Urinary bladder (tissue), 4 donors: ENCODE measurements around the gene PPP2R2C. TPM values are rescaled to one million over a fixed set of nuclear protein-coding genes. Genes with fewer than 3 reads are reported as not detected.

Source experiments
- DNase-seq: peaks from one replicate; pipeline ENCODE4 v3.0.0-alpha.2; 2015; ENCODE audit errors: extremely low spot score
- H3K27ac ChIP-seq: one replicate; pipeline ENCODE4 v1.5.1; 2013; ENCODE audit warnings: low read depth, mild to moderate bottlenecking, moderate library complexity
- H3K36me3 ChIP-seq: one replicate; pipeline ENCODE4 v1.6.1; 2013; ENCODE audit warnings: mild to moderate bottlenecking, moderate library complexity; ENCODE audit not compliant: insufficient read depth
- H3K4me1 ChIP-seq: one replicate; pipeline ENCODE4 v1.6.1; 2013; ENCODE audit warnings: mild to moderate bottlenecking, moderate library complexity; ENCODE audit not compliant: insufficient read depth
- H3K4me3 ChIP-seq: one replicate; pipeline ENCODE4 v1.5.1; 2013; ENCODE audit warnings: low read depth, low read length
- WGBS: extraction: QIAGEN DNeasy Blood & Tissue Kit; methylation state at CpG from one replicate; pipeline ENCODE4 v1.1.7; 2013; 5-methylcytosine and 5-hydroxymethylcytosine counted together
- polyA plus RNA-seq: library from polyadenylated mRNA; stranded (reverse); fragments of 200-250 nt; gene quantifications from one replicate; pipeline ENCODE4 v1.2.3, GENCODE V29; 2013
- total RNA-seq: library from RNA; depleted of rRNA; stranded (reverse); fragments of >200 nt; gene quantifications from one replicate; pipeline ENCODE4 v1.2.3, GENCODE V29; 2014
- donor health status: healthy with polysubstance abuse.
- donor health status: healthy.

PPP2R2C gene
- total and polyA plus RNA-seq, 2 donors = 0.94 to 3.0 TPM

DNA sequence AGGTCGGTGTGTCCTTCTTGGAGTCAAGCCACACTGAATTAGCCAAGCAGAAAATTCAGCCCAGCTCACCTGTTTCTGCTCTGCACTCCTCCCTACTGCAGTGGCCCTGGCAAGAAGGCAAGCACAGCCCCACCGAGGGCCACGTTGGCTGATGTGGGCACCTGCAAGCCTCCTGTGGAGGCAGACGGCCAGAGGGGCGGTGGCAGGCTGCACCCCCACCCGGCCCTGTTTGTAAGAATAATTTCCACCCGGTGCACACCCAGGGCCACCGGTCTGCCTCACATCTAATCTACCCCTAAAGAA is 18.8 kb downstream of the PPP2R2C start:
- 70% methylated on average over 8 of the region's 8 CpGs for WGBS
- H3K4me1 ChIP-seq = no peaks in the 10 kb centered on the region
- no peaks in the 10 kb centered on the region for H3K36me3 ChIP-seq
- no peak overlapping the region for H3K4me3 ChIP-seq
- no peak for DNase-seq
- H3K27ac ChIP-seq = no peak overlapping the region

DNA sequence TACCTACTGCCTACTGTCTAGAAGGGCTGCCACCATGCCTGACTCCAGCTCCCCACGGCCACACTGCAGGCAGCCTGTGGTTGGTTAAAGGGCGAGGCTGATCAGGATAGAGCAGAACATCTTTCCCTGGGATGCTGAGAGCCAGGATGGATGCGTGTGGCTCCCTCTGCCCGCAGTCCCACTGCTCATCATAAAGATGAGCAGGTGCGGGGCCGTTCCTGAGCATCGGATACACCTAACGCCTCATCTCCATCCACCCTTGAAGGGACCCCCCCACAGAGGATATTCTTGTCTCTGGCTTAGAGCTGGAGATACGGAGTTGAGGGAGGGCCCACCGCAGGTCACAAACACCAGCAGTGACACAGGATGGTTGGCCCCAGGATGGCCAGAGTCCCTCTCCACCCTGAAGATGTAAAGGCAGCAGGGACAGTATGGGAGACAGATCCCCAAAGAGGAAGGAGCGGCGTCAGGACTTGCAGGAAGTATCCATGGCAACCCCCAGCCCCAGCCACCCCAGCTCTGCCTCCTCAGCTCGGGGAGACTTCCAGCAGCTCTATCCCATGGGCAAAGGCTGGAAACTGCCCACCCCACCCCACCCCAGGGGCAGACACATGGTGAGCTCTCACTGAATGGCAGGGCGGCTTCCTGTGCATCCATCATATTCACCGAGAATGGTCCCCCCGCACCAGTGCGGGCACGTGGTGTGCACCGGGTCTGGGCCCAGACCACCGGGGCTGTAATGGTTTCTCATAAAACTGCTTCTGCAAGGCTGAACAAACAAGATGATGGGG is 19.3 kb downstream of the PPP2R2C start:
- H3K4me3 ChIP-seq = no peak overlapping the region
- WGBS = 68% methylated on average over 20 of the region's 20 CpGs
- no peak for DNase-seq
- no peaks in the 10 kb centered on the region for H3K36me3 ChIP-seq
- H3K4me1 ChIP-seq = no peaks in the 10 kb centered on the region
- no peak overlapping the region for H3K27ac ChIP-seq

DNA sequence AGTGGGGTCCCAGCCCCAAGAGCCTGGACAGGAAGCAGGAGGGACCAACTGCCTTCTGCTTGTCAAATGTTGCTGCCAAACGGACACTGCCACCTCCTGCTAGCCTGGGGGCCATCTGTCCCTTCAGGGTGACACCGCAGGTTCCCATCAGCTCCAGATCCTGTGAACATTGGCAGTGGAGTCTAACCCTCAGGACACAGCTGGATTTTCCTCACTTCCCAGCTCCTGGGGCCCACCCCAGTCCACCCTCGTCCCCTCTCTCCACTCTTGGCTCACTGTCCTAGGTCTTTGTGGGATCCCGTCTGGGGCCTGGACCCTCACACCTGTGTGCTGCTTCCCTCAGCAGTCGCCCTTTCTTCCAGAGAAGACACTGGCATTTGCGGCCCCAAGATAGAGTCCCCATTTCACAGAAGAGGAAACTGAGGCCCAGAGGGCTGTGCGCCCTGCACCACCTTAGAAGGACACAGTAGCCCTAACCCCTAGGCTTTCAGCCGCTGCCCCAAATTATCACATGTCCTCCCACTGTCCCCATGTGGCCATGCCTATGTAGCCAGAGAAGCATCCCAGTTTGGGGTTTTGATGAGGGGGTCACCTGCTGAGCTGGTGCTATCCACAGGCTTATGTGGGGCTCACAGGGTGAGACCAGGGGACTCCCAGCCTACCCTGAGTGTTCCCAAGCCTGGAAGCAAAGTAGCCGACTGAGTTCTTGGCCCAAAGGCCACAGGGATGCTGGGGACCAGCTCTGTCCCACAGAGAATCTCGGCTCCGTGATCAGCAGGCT is 20.1 kb downstream of the PPP2R2C start:
- H3K4me1 ChIP-seq = no peaks in the 10 kb centered on the region
- H3K4me3 ChIP-seq = no peak overlapping the region
- 75% methylated on average over 11 of the region's 11 CpGs for WGBS

DNA sequence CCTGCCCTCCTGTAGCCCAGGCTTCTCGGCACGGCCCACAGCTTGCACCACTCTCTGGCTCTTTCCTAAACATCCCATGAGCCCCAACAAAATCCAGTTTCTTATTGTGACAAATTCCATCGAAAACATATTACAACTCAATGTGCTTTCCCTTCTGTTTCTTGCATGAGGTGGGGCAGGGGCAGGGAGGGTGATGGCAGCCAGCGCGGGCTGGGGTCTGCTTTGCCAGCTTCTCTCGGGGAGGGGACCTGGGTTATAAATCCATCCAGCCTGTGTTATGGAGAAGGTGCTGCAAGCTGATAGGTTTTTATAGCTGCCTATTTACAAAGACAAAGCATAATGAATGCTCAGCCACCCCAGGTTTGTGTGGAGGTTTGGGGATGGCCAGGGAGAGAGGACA is 21.1 kb downstream of the PPP2R2C start:
- Histone ChIP-seq H3K36me3 (no peaks in the 10 kb centered on the region), H3K4me1 (no peaks in the 10 kb centered on the region), H3K4me3 (no peak overlapping the region), H3K27ac (no peak overlapping the region)
- DNase-seq = no peak
- WGBS = 66% methylated on average over 6 of the region's 6 CpGs

More for the DNA sequence above, 20.1 kb downstream of the PPP2R2C start:
- Histone ChIP-seq H3K27ac (no peak overlapping the region), H3K36me3 (no peaks in the 10 kb centered on the region)
- no peak for DNase-seq

DNA sequence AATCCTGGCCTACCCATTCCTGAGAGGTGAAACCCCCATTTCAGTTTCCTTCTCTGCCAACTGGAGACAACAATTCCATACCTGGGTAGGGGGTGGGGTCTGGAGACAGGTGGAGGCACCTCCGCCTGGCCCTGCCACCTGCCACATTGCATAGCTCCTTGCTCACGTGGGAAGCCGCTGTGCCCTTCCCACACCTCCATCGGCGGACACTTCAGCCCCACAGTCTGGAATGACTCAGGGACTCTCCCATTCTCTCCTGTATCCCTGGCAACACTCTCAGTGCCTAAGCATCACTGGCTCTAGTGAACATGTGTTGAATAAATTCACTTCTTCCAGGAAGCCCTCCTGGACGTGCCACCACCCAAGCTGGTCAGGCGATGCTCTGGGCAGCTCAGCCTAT is 21.7 kb downstream of the PPP2R2C start:
- Histone ChIP-seq H3K4me3 (no peak overlapping the region), H3K4me1 (no peaks in the 10 kb centered on the region), H3K36me3 (no peaks in the 10 kb centered on the region), H3K27ac (no peak overlapping the region)
- WGBS = 93% methylated on average over 7 of the region's 7 CpGs
- DNase-seq = no peak

DNA sequence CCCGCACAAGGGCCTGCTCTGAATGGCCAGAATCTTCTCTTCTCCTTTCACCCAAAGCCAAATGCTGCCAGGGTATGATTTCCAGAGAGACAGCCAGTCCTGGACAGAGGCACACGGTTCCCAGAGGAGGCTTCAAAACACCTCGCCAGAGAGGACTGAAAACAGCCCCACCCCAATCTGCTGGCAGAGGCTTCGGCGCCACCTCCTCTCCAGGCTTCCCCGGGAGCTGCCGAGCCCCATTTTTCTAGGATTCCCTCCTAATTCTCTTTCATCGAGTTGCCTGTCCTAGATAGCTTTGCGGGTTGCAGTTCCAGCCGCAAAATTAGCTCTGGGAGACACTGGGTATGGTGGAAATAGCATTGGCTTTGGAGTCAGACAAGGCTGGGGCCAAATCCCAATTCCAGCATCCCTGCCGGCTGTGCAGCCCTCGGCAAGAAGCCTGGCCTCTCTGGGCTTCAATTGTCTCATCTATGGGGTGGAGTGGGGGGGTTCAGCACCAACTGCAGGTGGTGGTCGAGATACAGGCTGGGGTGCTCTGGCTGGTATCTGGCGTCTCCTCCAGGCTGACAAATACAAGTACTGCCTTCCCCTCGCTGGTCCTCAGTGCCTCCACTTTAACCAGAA is 22.6 kb downstream of the PPP2R2C start:
- H3K27ac ChIP-seq = no peak overlapping the region
- H3K4me3 ChIP-seq = no peak overlapping the region
- no peaks in the 10 kb centered on the region for H3K4me1 ChIP-seq
- no peak for DNase-seq
- 60% methylated on average over 15 of the region's 15 CpGs for WGBS
- no peaks in the 10 kb centered on the region for H3K36me3 ChIP-seq

DNA sequence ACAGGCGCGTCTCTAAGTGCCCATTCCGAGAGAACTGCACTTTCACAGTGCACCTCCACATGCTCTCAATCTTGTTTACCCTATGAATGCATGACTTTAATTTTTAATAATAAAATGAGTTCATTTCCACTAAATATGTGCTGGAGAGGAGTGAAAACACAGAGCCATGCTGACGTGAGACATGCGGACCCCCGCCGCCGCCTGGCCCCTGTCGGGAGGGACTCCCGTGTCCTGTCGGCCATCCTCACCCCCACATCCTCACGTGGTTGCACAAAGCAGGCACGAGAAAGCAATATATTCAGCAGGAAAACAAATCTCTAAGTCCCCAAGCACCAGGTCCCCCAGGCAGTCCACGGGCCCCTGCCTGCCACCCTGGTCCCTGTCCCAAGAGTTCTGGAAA is 23.1 kb downstream of the PPP2R2C start:
- Histone ChIP-seq H3K4me3 (no peak overlapping the region), H3K4me1 (no peaks in the 10 kb centered on the region), H3K27ac (no peak overlapping the region), H3K36me3 (no peaks in the 10 kb centered on the region)
- 73% methylated on average over 14 of the region's 14 CpGs for WGBS
- no peak for DNase-seq

DNA sequence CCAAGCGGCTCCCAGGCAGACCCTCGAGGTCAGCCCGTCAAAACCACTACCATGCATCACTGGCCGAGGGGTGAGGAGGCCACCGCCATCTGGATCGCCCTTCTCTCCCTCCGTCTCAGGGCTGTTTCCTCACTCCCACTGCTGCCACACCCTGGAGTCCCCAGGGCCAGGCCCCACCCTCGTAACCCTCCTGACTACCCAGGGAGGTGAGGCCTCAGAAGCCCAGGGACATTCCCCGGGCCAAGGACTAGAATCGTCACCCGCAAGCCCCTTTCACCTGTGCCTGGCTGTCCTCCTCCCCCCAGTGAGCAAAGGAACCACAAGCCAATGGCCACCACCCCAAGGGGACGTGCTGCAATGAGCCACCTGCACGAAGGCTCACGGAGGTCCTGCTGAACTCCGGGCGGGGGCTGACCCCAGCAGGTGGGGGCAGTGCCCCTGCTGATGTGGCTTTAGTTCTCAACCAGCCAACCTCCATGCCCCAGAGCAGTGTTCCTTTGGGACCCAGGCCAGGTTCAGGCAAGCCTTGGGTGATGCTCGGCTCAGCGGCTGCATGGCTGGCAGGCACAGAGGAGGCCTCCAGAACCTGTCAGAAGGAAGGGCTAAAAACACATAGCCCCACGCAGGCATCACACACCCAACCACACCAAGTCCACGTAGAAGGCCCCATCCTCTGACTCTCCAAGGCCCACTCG is 23.8 kb downstream of the PPP2R2C start:
- H3K36me3 ChIP-seq = no peaks in the 10 kb centered on the region
- H3K4me3 ChIP-seq = no peak overlapping the region
- H3K27ac ChIP-seq = no peak overlapping the region
- no peak for DNase-seq
- WGBS = 84% methylated on average over 21 of the region's 21 CpGs
- H3K4me1 ChIP-seq = no peaks in the 10 kb centered on the region

DNA sequence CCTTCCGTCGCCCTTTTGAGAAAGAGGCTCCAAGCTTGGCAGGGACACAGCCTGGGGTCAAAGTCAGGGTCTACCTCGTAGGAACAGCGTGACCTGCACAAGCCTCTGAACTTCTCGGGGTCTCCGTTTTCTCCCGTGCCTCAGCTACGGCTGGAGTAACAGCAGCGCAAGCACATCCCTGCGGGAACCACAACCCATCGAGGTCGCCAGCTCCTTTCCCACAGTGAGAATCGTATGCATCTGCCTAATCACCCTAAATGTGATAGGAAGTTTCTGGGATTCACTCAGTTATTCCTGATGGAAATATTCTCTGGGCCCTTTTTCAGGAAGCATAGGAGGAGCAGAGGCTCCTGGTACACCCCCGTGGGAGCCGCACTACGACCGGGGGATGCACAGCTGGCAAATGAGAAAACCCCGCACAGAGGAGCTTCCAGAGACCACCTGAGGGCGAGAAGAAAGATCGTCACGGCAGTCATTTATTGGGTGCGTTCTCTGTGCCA is 24.7 kb downstream of the PPP2R2C start:
- no peak for DNase-seq
- Histone ChIP-seq H3K4me3 (no peak overlapping the region), H3K36me3 (no peaks in the 10 kb centered on the region), H3K27ac (no peak overlapping the region), H3K4me1 (no peaks in the 10 kb centered on the region)
- WGBS = 60% methylated on average over 22 of the region's 22 CpGs

DNA sequence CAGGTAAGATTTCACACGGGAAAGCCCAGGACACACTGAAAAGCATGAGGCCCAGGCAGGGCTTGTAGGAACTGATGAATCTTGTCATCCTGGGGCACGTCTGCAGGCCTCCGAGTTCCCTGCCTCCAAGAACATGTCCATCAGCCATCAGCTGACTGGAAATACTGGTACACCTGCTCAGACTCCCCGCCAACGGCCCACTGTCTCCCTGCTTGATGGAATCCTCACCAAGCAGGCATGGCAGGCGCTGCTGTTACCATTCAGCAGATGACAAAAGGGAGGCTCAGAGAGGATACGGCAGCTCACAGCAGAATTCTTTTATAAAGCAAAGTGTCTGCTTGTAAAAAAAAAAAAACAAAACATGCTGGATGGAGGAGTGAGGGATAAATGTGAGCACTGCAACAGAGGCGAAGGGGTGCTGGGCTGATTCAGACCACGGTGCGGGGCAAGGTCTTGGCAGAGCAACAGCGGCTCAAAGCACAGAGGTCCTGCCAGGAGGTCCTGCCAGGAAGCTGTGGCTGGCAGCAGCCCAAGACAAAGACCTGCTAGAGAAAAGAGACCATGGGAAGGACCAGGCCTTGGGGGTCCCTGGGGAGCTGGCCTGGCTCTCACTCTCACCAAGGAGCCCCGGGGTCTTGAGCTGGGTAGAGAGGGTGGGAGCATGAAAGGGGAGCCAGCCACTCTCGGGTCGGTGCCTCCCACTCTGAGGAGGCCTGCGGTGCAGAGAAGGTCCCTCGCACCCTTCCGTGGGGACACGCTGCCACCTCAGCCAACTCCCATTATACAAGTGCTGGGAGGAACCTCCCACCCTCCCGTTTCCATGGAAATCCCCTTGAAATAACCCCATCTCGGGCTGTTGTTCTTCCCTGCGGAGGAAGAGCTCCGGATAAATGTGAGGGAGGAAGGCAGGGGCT is 25.6 kb downstream of the PPP2R2C start:
- Histone ChIP-seq H3K4me3 (no peak overlapping the region), H3K27ac (no peak overlapping the region), H3K36me3 (no peaks in the 10 kb centered on the region), H3K4me1 (no peaks in the 10 kb centered on the region)
- 29% methylated on average over 22 of the region's 22 CpGs for WGBS
- no peak for DNase-seq

DNA sequence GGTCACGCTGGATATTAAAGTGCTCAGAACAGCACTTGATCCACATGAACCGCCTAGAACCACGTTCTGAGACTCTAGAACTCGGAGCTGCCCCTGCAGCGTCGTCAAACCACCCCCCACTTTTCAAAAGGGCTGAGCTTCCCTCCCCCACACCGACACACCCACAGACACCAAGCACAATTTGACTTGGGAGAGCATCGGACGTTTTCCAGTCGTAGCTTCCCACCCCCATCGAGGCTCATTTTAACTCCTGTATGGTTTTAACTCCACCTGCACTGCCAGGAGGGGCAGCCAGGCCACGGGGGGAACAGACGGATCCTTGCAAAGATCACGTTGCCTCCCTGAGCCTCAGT is 26.3 kb downstream of the PPP2R2C start:
- H3K27ac ChIP-seq = no peak overlapping the region
- WGBS = 76% methylated on average over 14 of the region's 14 CpGs
- H3K4me3 ChIP-seq = no peak overlapping the region
- no peaks in the 10 kb centered on the region for H3K36me3 ChIP-seq
- H3K4me1 ChIP-seq = no peaks in the 10 kb centered on the region
- DNase-seq = no peak

DNA sequence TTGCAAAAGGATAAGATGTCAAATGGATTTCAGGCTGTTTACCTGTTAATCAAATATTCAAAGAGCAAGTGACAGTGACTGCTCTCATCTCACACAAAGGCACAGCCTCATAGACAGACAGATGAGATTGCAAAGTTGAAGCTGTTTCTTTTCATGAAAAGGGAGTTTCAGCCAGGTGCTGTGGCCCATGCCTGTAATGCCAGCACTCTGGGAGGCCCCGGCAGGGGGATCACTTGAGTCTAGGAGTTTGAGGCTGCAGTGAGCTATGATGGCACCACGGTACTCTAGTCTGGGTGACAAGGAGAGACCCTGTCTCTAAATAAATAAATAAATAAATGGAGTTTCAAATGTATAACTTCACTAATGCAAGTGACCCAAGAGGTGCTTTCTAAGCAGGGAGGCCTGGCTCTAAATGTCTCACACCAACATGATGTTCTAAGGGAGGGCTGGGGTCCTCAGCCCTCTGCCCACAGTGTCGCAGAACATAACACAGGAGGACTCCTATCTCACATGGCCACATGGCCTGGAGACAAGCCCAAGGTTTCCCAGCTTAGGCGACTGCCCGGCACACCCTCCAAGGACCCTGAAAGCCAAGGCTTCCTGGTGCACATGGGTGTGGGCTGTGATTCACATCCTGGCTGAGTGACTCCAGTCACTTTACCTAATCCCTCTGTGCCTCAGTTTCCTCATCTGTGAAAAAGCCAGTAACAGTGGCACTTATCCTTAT is 26.8 kb downstream of the PPP2R2C start:
- Histone ChIP-seq H3K27ac (no peak overlapping the region), H3K4me1 (no peaks in the 10 kb centered on the region), H3K4me3 (no peak overlapping the region), H3K36me3 (no peaks in the 10 kb centered on the region)
- WGBS = 73% methylated on average over 5 of the region's 5 CpGs
- DNase-seq = no peak
